GM12891 (cell line): ENCODE data around the gene BRK1.
A peak's percentile ranks its signal among the peaks of the same experiment; 100 is the strongest.
"Not testable (repeated sequence)": the region's sequence is repeated elsewhere in the genome, so short reads cannot be mapped to it uniquely, and the experiment has no call there.

Experiments used
- DNase-seq: peaks from one replicate; pipeline ENCODE4 v3.0.0; 2011; ENCODE audit warnings: low spot score; ENCODE audit not compliant: insufficient read length
- FAIRE-seq: peaks from 2 replicates; lab custom pipeline; 2011; peaks lifted over from hg19 to GRCh38; lab: Jason Lieb, UNC
- PAX5 ChIP-seq: IDR thresholded peaks from 2 replicates; pipeline ENCODE4 v1.6.1; 2011; ENCODE audit warnings: low read length, moderate library complexity, mild to moderate bottlenecking; ENCODE audit not compliant: insufficient read depth, severe bottlenecking
- POLR2A ChIP-seq: IDR thresholded peaks from 2 replicates; pipeline ENCODE4 v1.6.1; 2011; ENCODE audit warnings: low read depth, low read length, control low read depth
- POLR2AphosphoS5 ChIP-seq: IDR thresholded peaks from 2 replicates; pipeline ENCODE4 v1.6.1; 2011; ENCODE audit warnings: low read depth, low read length, control low read depth
- POU2F2 ChIP-seq: IDR thresholded peaks from 2 replicates; pipeline ENCODE4 v1.6.1; 2011; ENCODE audit warnings: low read depth, mild to moderate bottlenecking, control low read depth, low read length, moderate library complexity
- SPI1 ChIP-seq: IDR thresholded peaks from 2 replicates; pipeline ENCODE4 v1.6.1; 2011; ENCODE audit warnings: low read depth, low read length, control low read depth
- TAF1 ChIP-seq: IDR thresholded peaks from 2 replicates; pipeline ENCODE4 v1.6.1; 2011; ENCODE audit warnings: low read depth, low read length, control low read depth

Gene BRK1

GRCh38 chr3:10142707-10143560 lies 27.5 kb downstream of the BRK1 start:
- DNase-seq (no peak), FAIRE-seq (no peak)
- TF ChIP-seq POLR2A, result no peak
- TF ChIP-seq SPI1, result no peak
- no peak for TF ChIP-seq POU2F2
- TF ChIP-seq POLR2AphosphoS5, result no peak
- TF ChIP-seq TAF1, result no peak
- TF ChIP-seq PAX5, result no peak

GRCh38 chr3:10145685-10146084 lies 30.2 kb downstream of the BRK1 start:
- TF ChIP-seq PAX5 (no peak), SPI1 (peak; percentile 73), POU2F2 (no peak)
- FAIRE-seq (no peak), DNase-seq (no peak)

DNA sequence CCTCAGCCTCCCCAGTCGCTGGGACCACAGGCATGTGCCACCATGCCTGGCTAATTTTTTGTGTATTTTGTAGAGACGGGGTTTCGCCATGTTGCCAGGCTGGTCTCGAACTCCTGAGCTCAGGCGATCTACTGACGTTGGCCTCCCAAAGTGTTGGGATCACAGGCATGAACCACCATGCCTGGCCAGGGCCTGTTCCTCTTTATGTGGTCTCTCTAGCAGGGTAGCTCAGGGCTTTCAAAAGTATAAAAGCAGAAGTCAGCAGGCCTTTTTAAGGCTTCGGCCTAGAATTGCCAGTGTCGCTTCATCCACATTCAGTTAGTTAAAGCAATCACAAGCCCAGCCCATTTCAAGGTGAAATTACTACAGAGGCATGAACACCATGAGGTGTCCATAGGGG lies 33.8 kb downstream of the BRK1 start:
- no peak for DNase-seq
- no peak for FAIRE-seq
- TF ChIP-seq PAX5 (no peak), TAF1 (no peak), SPI1 (0 out of 2 replicates have a peak, but pooled peaks have one; percentile 39)

DNA sequence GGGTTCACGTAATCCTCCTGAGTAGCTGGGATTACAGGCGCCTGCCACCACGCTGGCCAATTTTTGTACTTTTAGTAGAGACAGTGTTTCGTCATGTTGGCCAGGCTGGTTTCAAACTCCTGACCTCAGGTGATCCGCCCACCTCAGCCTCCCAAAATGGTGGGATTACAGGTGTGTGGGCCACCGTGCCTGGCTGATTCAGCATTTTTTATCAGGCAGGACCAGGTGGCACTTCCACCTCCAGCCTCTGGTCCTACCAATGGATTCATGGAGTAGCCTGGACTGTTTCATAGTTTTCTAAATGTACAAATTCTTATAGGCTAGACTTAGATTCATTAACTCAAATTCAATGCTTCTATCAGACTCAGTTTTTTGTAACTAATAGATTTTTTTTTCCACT lies 35.5 kb downstream of the BRK1 start:
- DNase-seq, result no peak
- FAIRE-seq, result no peak
- TF ChIP-seq TAF1 (no peak), SPI1 (no peak), PAX5 (no peak), POU2F2 (no peak), POLR2AphosphoS5 (no peak), POLR2A (no peak)

DNA sequence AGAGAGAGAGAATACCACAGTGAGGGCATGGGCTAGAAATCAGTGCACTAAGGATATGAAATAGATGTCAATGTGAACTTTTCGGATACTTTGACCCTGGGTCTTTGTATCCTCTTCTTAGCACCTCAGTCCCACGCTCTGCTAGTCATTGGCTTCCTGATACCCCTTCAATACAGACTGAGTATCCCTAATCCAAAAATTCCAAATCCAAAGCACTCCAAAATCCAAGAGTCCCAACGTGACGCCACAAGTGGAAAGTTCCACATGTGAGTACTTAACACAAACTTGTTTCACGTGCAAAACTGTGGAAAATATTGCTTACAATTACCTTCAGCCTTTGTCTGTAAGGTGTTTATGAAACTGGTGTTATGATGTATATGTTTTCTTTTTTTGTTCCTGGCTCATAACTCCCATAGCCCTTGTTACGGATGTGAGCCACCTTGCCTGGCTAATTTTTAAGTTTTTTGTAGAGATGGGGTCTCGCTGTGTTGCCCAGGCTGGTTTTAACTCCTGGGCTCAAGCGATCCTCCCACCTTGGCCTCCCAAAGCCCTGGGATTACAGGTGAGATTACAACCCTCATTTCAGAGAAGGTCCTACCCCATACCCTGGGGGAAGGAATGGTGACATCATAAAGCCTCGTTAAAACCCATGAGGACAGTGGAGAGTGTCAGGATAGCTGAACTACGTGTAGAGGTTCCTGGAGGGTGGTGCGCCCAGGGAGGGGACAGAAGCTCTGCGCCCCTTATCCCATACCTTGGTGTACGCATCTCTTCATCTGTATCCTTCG lies 39.1 kb downstream of the BRK1 start:
- TF ChIP-seq POLR2AphosphoS5 (peak; percentile 56; the same call in 1 of the 2 replicates), POLR2A (peak; percentile 45; the same call in 1 of the 2 replicates), SPI1 (no peak), POU2F2 (no peak), TAF1 (no peak)
- no peak for FAIRE-seq
- DNase-seq, result no peak

- no peak for TF ChIP-seq POLR2A
- TF ChIP-seq SPI1, result no peak
- TF ChIP-seq TAF1, result no peak
- no peak for TF ChIP-seq POU2F2
- no peak for TF ChIP-seq POLR2AphosphoS5
- no peak for TF ChIP-seq PAX5
- no peak for DNase-seq
- FAIRE-seq, result no peak
Measured at GRCh38 chr3:10155123-10155472, 39.6 kb downstream of the BRK1 start.

DNA sequence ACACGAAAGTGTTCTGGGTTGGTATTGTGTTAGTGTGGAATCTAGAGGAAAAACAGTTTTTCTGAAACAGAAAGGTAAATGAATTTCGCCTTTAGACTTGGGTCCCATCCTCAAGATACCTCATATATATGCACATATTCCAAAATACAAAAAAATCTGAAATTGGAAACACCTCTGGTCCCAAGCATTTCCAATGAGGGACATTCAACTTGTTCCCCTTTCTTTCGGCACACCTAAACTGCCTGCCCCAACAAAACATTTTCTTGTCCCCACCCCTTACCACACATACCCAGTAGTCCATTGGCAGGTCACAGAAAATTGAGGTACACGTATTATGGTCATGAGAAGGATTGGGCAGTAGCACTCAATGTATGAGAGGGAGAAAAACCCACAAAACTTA lies 40.2 kb downstream of the BRK1 start:
- DNase-seq (no peak), FAIRE-seq (no peak)
- no peak for TF ChIP-seq POLR2AphosphoS5
- no peak for TF ChIP-seq SPI1
- no peak for TF ChIP-seq TAF1

GRCh38 chr3:10157031-10157430 lies 41.6 kb downstream of the BRK1 start:
- TF ChIP-seq POLR2AphosphoS5, result no peak
- no peak for TF ChIP-seq SPI1
- TF ChIP-seq POLR2A, result no peak
- TF ChIP-seq POU2F2, result no peak
- no peak for TF ChIP-seq PAX5
- TF ChIP-seq TAF1, result no peak
- no peak for FAIRE-seq

DNA sequence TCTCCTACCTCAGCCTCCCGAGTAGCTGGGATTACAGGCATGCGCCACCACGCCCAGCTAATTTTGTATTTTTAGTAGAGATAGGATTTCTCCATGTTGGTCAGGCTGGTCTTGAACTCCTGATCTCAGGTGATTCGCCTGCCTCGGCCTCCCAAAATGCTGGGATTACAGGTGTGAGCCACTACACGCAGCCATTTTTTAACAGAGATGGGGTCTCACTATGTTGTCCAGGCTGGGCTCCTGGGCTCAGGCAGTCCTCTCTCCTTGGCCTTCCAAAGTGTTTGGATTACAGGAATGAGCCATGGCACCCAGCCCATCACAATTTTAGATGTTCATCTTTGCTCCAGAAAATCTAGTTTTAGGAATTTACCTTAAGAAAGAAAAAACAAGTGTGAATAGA lies 43.1 kb downstream of the BRK1 start:
- not testable (repeated sequence) for FAIRE-seq, DNase-seq

More at GRCh38 chr3:10157031-10157430, 41.6 kb downstream of the BRK1 start:
- DNase-seq, result no peak

- TF ChIP-seq POLR2A, result no peak
- TF ChIP-seq PAX5, result no peak
- TF ChIP-seq POLR2AphosphoS5, result no peak
- TF ChIP-seq SPI1, result no peak
- no peak for TF ChIP-seq TAF1
- TF ChIP-seq POU2F2, result no peak
- FAIRE-seq (no peak), DNase-seq (no peak)
Measured at GRCh38 chr3:10160346-10160745, 44.9 kb downstream of the BRK1 start.
